Ishikawa (cell line): ENCODE measurements around the gene XRCC4.

Experiments
- CEBPB ChIP-seq: IDR thresholded peaks from 2 replicates; pipeline ENCODE4 v1.6.1; 2012
- CREB1 ChIP-seq: IDR thresholded peaks from 2 replicates; pipeline ENCODE4 v1.6.1; 2012; ENCODE audit warnings: low read depth
- EGR1 ChIP-seq: IDR thresholded peaks from 2 replicates; pipeline ENCODE4 v1.6.1; 2012
- EP300 ChIP-seq: IDR thresholded peaks from 2 replicates; pipeline ENCODE4 v1.6.1; 2012; ENCODE audit warnings: borderline replicate concordance
- FOXM1 ChIP-seq: IDR thresholded peaks from 2 replicates; pipeline ENCODE4 v1.6.1; 2012; ENCODE audit warnings: low read depth, borderline replicate concordance
- MAX ChIP-seq: IDR thresholded peaks from 2 replicates; pipeline ENCODE4 v1.6.1; 2012
- NFIC ChIP-seq: IDR thresholded peaks from 2 replicates; pipeline ENCODE4 v1.6.1; 2012
- RAD21 ChIP-seq: IDR thresholded peaks from 2 replicates; pipeline ENCODE4 v1.6.1; 2012; ENCODE audit warnings: low read depth
- REST ChIP-seq: IDR thresholded peaks from 2 replicates; pipeline ENCODE4 v1.6.1; 2012; ENCODE audit warnings: low read depth, mild to moderate bottlenecking
- TAF1 ChIP-seq: IDR thresholded peaks from 2 replicates; pipeline ENCODE4 v1.6.1; 2012; ENCODE audit warnings: low read depth, mild to moderate bottlenecking
- TCF12 ChIP-seq: IDR thresholded peaks from 2 replicates; pipeline ENCODE4 v1.6.1; 2012; ENCODE audit warnings: low read depth
- TEAD4 ChIP-seq: IDR thresholded peaks from 2 replicates; pipeline ENCODE4 v1.6.1; 2012
- USF1 ChIP-seq: IDR thresholded peaks from 2 replicates; pipeline ENCODE4 v1.6.1; 2012
- YY1 ChIP-seq: IDR thresholded peaks from 2 replicates; pipeline ENCODE4 v1.6.1; 2012; ENCODE audit warnings: low read depth
- ZBTB7A ChIP-seq: IDR thresholded peaks from 2 replicates; pipeline ENCODE4 v1.6.1; 2012; ENCODE audit warnings: low read depth

XRCC4 gene

GRCh38 chr5:83323557-83324180 lies 246.3 kb downstream of the XRCC4 start:
- TF ChIP-seq REST (no peak), ZBTB7A (no peak), CREB1 (no peak), NFIC (no peak), RAD21 (no peak)

GRCh38 chr5:83331842-83332241 lies 254.5 kb downstream of the XRCC4 start:
- TF ChIP-seq USF1 (no peak), CREB1 (no peak), TCF12 (no peak), TAF1 (no peak), TEAD4 (no peak), CEBPB (no peak), NFIC (no peak), EGR1 (no peak), MAX (no peak), REST (no peak), EP300 (no peak), FOXM1 (no peak), RAD21 (no peak), ZBTB7A (no peak), YY1 (no peak)

- TF ChIP-seq CEBPB (no peak), NFIC (no peak), FOXM1 (no peak), ZBTB7A (no peak), CREB1 (no peak), RAD21 (no peak)
These were observed 260.2 kb downstream of the XRCC4 start for GRCh38 chr5:83337453-83338035.

GRCh38 chr5:83340511-83340918 lies 263.2 kb downstream of the XRCC4 start:
- TF ChIP-seq EP300 = no peak
- TF ChIP-seq REST = no peak
- no peak for TF ChIP-seq ZBTB7A
- TF ChIP-seq EGR1 = no peak
- TF ChIP-seq NFIC = no peak
- TF ChIP-seq CREB1 = no peak
- TF ChIP-seq USF1 = no peak
- no peak for TF ChIP-seq YY1
- no peak for TF ChIP-seq TEAD4
- no peak for TF ChIP-seq FOXM1
- TF ChIP-seq MAX = no peak

- TF ChIP-seq FOXM1 (no peak), EP300 (no peak), TAF1 (no peak), EGR1 (no peak), NFIC (no peak), ZBTB7A (no peak), USF1 (no peak), CREB1 (no peak), TEAD4 (no peak), TCF12 (no peak)
These were observed 264.5 kb downstream of the XRCC4 start for GRCh38 chr5:83341815-83342334.
